HepG2 (cell line): ENCODE results near the gene RNF38. TPM values are rescaled to one million over a fixed set of nuclear protein-coding genes. Genes with fewer than 3 reads are reported as not detected.

ENCODE experiments used
- AHDC1 ChIP-seq: sonication (generic); formaldehyde crosslinking; IDR thresholded peaks from 2 replicates; pipeline ENCODE4 v1.5.1; 2020; ENCODE audit warnings: mild to moderate bottlenecking, missing genetic modification reagents, borderline replicate concordance
- CEBPB ChIP-seq: IDR thresholded peaks from 2 replicates; pipeline ENCODE4 v1.6.1; 2011; ENCODE audit warnings: low read depth, low read length, improper control_type of control experiment, borderline replicate concordance
- DNMT3B ChIP-seq: conservative IDR thresholded peaks from 2 replicates; pipeline ENCODE4 v1.6.1; 2016; ENCODE audit warnings: missing biosample characterization, control low read depth
- FOXK2 ChIP-seq: fragments of 450-650 bp; IDR thresholded peaks from 2 replicates; pipeline ENCODE4 v1.6.1; 2016
- KDM5B ChIP-seq: sonication (generic); formaldehyde crosslinking; IDR thresholded peaks from 2 replicates; pipeline ENCODE4 v1.4.0; 2020; ENCODE audit warnings: missing genetic modification reagents, mild to moderate bottlenecking, borderline replicate concordance
- MXI1 ChIP-seq: IDR thresholded peaks from 3 replicates; pipeline ENCODE4 v1.6.1; 2012; ENCODE audit warnings: low read depth, low read length, inconsistent platforms, borderline replicate concordance
- NONO ChIP-seq, 2 experiments: fragments of 450-650 bp in 1 of 2; sonication (generic) in 1 of 2; formaldehyde crosslinking in 1 of 2; IDR thresholded peaks in 1 of 2; conservative IDR thresholded peaks in 1 of 2; 2 replicates each; pipeline versions ENCODE4 v1.6.1 to v1.8.0; 2017 to 2022; ENCODE audit warnings: mild to moderate bottlenecking in 1 of 2, missing genetic modification reagents in 1 of 2, moderate library complexity in 1 of 2
- PRDM15 ChIP-seq: sonication (generic); formaldehyde crosslinking; IDR thresholded peaks from 2 replicates; pipeline ENCODE4 v1.4.0; 2020; ENCODE audit warnings: missing genetic modification reagents
- REPIN1 ChIP-seq: sonication (generic); formaldehyde crosslinking; IDR thresholded peaks from 2 replicates; pipeline ENCODE4 v1.8.0; 2022; ENCODE audit warnings: missing genetic modification reagents, low read depth, mild to moderate bottlenecking, borderline replicate concordance
- THAP9 ChIP-seq: sonication (generic); formaldehyde crosslinking; IDR thresholded peaks from 2 replicates; pipeline ENCODE4; 2020; ENCODE audit warnings: missing genetic modification reagents, mild to moderate bottlenecking, borderline replicate concordance
- ZNF746 ChIP-seq: sonication (generic); formaldehyde crosslinking; IDR thresholded peaks from 2 replicates; pipeline ENCODE4 v1.8.0; 2022; ENCODE audit warnings: mild to moderate bottlenecking, missing genetic modification reagents
- ZNF777 ChIP-seq: sonication (generic); formaldehyde crosslinking; IDR thresholded peaks from 2 replicates; pipeline ENCODE4 v1.4.0; 2020; ENCODE audit warnings: missing genetic modification reagents
- ZNF878 ChIP-seq: sonication (generic); formaldehyde crosslinking; IDR thresholded peaks from 2 replicates; pipeline ENCODE4 v1.8.1; 2023; ENCODE audit warnings: mild to moderate bottlenecking, missing genetic modification reagents, moderate library complexity
- polyA plus RNA-seq, 8 experiments: library from polyadenylated mRNA; depleted of rRNA in 3 of 8; stranded (reverse) in 7 of 8; unstranded in 1 of 8; fragments of >200 nt; fragmentation: Illumina TruSeq in 4 of 8; extraction: Trizol in 4 of 8; gene quantifications; 2 replicates each; pipeline versions ENCODE4 v1.2.1 to v1.2.3, GENCODE V29; 2011 to 2016; ENCODE audit warnings: low read depth in 4 of 8, missing spikeins in 1 of 8, mixed read lengths in 1 of 8; ENCODE audit not compliant: insufficient read depth in 1 of 8
- total RNA-seq, 5 experiments: library from RNA; depleted of rRNA; stranded (reverse); fragments of >200 nt; fragmentation: Illumina TruSeq; extraction: Trizol; gene quantifications; 2 replicates each; pipeline ENCODE4 v1.2.3, GENCODE V29; 2016; ENCODE audit warnings: low read depth in 1 of 5

RNF38 gene
- total and polyA plus RNA-seq, 2 of the 13 experiments (the other 11 are each of a cell fraction or from before 2014, with no cell fraction given): 9.1 to 32.1 TPM

- TF ChIP-seq CEBPB (peak; percentile 55; the same call in 1 of the 2 replicates), FOXK2 (no peak), NONO (IDR thresholded peaks at IDR 0.05) (no peak), NONO (CRISPR knock-in tag; conservative IDR thresholded peaks at IDR 0.05) (no peak), PRDM15 (CRISPR knock-in tag) (no peak), REPIN1 (CRISPR knock-in tag) (no peak), ZNF777 (peak; percentile 71; the same call in 1 of the 2 replicates), ZNF746 (CRISPR knock-in tag) (no peak), MXI1 (no peak), ZNF878 (CRISPR knock-in tag) (no peak), THAP9 (CRISPR knock-in tag) (no peak), AHDC1 (CRISPR knock-in tag) (no peak), DNMT3B (CRISPR knock-in tag) (no peak), KDM5B (no peak)
These were observed 74.8 kb downstream of the RNF38 start (continued) for GRCh38 chr9:36325081-36325828.
